Measurements from ENCODE around the gene ZBTB25. TPM values are rescaled to one million over a fixed set of nuclear protein-coding genes. Genes with fewer than 3 reads are reported as not detected.

Gene ZBTB25
- total RNA-seq, 1 donor from 2014 or later: 2.9 TPM

GRCh38 chr14:64478634-64479250, 24.9 kb downstream of the ZBTB25 start:
- no peak overlapping the region for H3K4me3 ChIP-seq
- intact Hi-C loops (cut with DNase I): loop anchor here (1.0 kb wide), 2 partner anchors 48 to 134 kb away; no protein-coding TSS in a partner anchor
- TF ChIP-seq, protein P1, sequence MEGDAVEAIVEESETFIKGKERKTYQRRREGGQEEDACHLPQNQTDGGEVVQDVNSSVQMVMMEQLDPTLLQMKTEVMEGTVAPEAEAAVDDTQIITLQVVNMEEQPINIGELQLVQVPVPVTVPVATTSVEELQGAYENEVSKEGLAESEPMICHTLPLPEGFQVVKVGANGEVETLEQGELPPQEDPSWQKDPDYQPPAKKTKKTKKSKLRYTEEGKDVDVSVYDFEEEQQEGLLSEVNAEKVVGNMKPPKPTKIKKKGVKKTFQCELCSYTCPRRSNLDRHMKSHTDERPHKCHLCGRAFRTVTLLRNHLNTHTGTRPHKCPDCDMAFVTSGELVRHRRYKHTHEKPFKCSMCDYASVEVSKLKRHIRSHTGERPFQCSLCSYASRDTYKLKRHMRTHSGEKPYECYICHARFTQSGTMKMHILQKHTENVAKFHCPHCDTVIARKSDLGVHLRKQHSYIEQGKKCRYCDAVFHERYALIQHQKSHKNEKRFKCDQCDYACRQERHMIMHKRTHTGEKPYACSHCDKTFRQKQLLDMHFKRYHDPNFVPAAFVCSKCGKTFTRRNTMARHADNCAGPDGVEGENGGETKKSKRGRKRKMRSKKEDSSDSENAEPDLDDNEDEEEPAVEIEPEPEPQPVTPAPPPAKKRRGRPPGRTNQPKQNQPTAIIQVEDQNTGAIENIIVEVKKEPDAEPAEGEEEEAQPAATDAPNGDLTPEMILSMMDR (IDR thresholded peaks at IDR 0.05): peak in 2 of 3 experiments; percentile 48 to 63
- peak overlapping the region in 1 of 2 donors; percentile 18 for H3K27ac ChIP-seq
- peaks cover 0 to 5% of the 10 kb centered on the region in 2 donors for H3K36me3 ChIP-seq
- no peaks in the 10 kb centered on the region for H3K27me3 ChIP-seq
- H3K9me3 ChIP-seq: no peaks in the 10 kb centered on the region
- H3K4me1 ChIP-seq: no peaks in the 10 kb centered on the region
- no peak for DNase-seq (ENCODE audit: low spot score in 2 of 2)

GRCh38 chr14:64476438-64476837, 27.2 kb downstream of the ZBTB25 start:
- H3K27ac ChIP-seq: no peak overlapping the region
- TF ChIP-seq, protein P1 (IDR thresholded peaks at IDR 0.05): no peak
- peaks cover 0 to 5% of the 10 kb centered on the region in 2 donors for H3K36me3 ChIP-seq
- no peak for DNase-seq (ENCODE audit: low spot score in 2 of 2)
- H3K27me3 ChIP-seq: no peaks in the 10 kb centered on the region
- H3K9me3 ChIP-seq: no peaks in the 10 kb centered on the region
- H3K4me3 ChIP-seq: no peak overlapping the region
- no peaks in the 10 kb centered on the region for H3K4me1 ChIP-seq
- intact Hi-C loops (cut with DNase I): no loop called here

- Histone ChIP-seq H3K27ac (no peak overlapping the region), H3K4me1 (no peaks in the 10 kb centered on the region), H3K4me3 (no peak overlapping the region), H3K9me3 (no peaks in the 10 kb centered on the region), H3K27me3 (no peaks in the 10 kb centered on the region), H3K36me3 (peaks cover 0 to 5% of the 10 kb centered on the region in 2 donors)
- intact Hi-C loops (cut with DNase I): no loop called here
- TF ChIP-seq, protein P1 (IDR thresholded peaks at IDR 0.05): no peak
- DNase-seq (ENCODE audit: low spot score in 2 of 2): no peak
Observed at GRCh38 chr14:64475585-64476273, 27.9 kb downstream of the ZBTB25 start.

- TF ChIP-seq, protein P1 (IDR thresholded peaks at IDR 0.05): no peak
- Histone ChIP-seq H3K9me3 (no peaks in the 10 kb centered on the region), H3K27me3 (no peaks in the 10 kb centered on the region), H3K27ac (no peak overlapping the region), H3K4me1 (no peaks in the 10 kb centered on the region), H3K4me3 (no peak overlapping the region), H3K36me3 (peaks cover 0 to 2% of the 10 kb centered on the region in 2 donors)
- intact Hi-C loops (cut with DNase I): no loop called here
- DNase-seq (ENCODE audit: low spot score in 2 of 2): no peak
Observed at GRCh38 chr14:64474698-64475097, 28.9 kb downstream of the ZBTB25 start.

DNA sequence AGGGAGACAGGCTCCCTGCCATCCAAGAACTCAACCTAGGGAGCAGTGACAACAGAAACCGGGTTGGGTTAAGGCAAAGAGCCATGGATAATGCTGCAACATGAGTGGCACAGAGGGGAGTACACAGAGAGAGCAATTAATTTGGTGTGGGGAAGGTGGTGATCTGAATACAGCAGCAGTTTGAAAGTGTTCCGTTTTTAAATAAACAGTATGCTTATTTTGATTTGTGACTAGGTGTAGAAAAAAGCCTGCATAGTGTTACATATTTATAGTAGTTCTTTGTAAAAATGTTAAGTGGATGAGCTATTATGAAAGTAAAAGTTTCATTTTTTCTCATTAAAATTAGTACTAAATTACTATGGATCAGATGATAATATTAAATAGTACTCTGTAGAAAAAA, 29.6 kb downstream of the ZBTB25 start:
- no peak overlapping the region for H3K4me3 ChIP-seq
- H3K27ac ChIP-seq: no peak overlapping the region
- H3K36me3 ChIP-seq: no peaks in the 10 kb centered on the region
- intact Hi-C loops (cut with DNase I): no loop called here
- no peaks in the 10 kb centered on the region for H3K27me3 ChIP-seq
- H3K4me1 ChIP-seq: no peaks in the 10 kb centered on the region
- DNase-seq (ENCODE audit: low spot score in 2 of 2): no peak
- H3K9me3 ChIP-seq: no peaks in the 10 kb centered on the region
- TF ChIP-seq, protein P1 (IDR thresholded peaks at IDR 0.05): no peak

All from ascending aorta (tissue), 2 donors.